Esophagus muscularis mucosa (tissue), 4 donors: ENCODE results near the gene RASSF3.

Source experiments
- CTCF ChIP-seq, 3 experiments: fragments of 200-600 bp in 2 of 3; fragments of 450-650 bp in 1 of 3; sonication (generic) in 2 of 3; IDR thresholded peaks; one replicate each; pipeline ENCODE4 v1.5.1; 2017 to 2019; ENCODE audit warnings: antibody characterized with exemption in 3 of 3, mild to moderate bottlenecking in 2 of 3, moderate library complexity in 1 of 3
- EP300 ChIP-seq: sonication (generic); formaldehyde crosslinking; IDR thresholded peaks from one replicate; pipeline ENCODE4 v1.6.1; 2017; ENCODE audit warnings: antibody characterized with exemption
- POLR2AphosphoS5 ChIP-seq, 2 donors: sonication (generic); formaldehyde crosslinking; IDR thresholded peaks; one replicate each; pipeline ENCODE4 v1.6.1; 2017; ENCODE audit warnings: antibody characterized with exemption in 2 of 2

- TF ChIP-seq CTCF (IDR thresholded peaks at IDR 0.05) (no peak), POLR2AphosphoS5 (IDR thresholded peaks at IDR 0.05) (no peak), EP300 (no peak)
Measured at GRCh38 chr12:64709429-64709828, 99.1 kb downstream of the RASSF3 start.
